ENCODE measurements around the gene AUTS2.

Gene AUTS2

DNA sequence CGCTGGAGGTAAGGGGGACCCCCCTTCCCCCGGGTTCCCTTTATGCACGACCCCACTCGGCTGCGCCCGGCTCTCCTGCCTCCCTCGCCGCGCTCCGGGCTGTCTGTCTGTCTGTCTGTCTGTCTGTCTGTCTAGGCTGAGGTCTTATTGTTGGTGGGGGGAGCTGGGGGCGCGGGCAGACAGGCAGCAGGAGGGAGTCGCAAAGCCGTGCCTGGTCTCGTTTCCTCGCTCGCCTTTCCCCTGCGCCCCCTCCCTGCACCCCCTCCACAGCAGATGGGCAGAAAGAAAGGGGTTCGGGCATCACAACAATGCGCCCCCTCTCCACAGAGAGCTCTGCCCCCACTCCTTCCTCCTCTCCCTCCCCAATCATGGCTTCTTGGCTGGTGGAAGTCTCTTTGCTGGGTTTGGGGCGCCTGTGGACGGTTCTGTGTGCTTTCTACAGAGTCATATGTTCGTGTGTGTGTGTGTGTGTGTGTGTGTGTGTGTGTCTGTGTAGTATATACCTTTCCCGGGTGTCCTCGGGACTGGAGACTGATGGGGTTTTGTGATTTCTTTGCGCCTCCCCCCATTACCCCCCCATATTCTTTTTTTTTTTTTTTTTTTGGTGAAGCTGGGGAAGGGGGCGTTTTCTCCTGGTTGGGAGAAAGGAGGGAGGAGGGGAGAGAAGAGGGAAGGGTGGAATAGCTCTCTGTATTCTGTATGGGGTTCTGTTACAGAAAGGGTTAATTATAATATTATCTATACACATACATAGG lies 1.9 kb downstream of the AUTS2 start:
- DNase-seq (ENCODE audit: low read depth in 2 of 2, low spot score in 1 of 2), result no peak

GRCh38 chr7:69600710-69601519 lies 2.6 kb downstream of the AUTS2 start:
- no peak for DNase-seq (ENCODE audit: low read depth in 2 of 2, low spot score in 1 of 2)

- no peak for DNase-seq (ENCODE audit: low read depth in 2 of 2, low spot score in 1 of 2)
Observed at GRCh38 chr7:69602522-69602921, 4.2 kb downstream of the AUTS2 start.

- DNase-seq (ENCODE audit: low read depth in 2 of 2, low spot score in 1 of 2), result no peak
Observed at GRCh38 chr7:69603351-69603750, 5.1 kb downstream of the AUTS2 start.

DNA sequence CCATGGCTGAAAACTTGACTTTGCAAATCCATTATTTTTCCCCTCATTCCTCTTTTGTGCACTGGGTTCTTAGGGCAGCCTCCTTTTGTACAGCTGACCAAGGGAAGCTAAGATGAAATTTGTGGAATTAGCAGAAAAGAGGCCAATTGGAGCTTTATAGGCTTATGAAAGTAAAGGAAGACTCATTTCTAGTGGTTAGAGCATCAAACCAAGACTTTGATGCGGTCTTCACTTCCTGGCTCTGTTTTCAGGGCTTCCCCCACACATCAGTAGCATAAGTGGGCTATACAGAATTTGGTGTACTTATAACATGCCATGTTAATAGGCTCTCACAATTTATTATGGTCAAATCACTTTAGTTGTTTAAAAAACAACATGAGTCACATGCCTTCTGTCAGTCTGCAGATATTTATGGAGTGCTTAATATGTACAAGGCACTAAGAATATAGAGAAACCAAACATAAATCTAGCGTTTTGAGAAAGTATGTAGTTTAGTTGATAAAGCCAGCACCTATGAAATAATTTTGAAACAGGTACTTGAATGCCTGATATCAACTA lies 5.7 kb downstream of the AUTS2 start:
- no peak for DNase-seq (ENCODE audit: low read depth in 2 of 2, low spot score in 1 of 2)

DNA sequence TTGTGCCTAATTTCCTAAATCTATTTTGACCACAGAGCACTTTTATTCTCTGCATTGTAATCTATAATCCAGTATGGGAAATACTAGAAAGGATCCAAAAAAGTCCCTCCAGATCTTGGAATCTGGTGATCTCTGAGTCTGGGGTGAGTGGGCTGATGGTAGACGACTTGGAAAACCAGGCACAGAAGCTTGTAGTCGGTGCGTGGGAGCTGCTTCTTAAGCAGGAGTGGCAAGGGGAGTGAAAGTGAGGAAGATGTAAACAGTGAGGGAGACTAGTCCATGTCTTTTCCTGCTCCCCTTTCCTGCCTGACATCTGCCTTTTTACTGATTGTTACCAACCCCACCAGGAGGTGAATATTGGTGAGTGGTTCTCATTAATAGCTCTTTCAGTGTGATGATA lies 6.8 kb downstream of the AUTS2 start:
- no peak for DNase-seq (ENCODE audit: low read depth in 2 of 2, low spot score in 1 of 2)

GRCh38 chr7:69605546-69605945 lies 7.3 kb downstream of the AUTS2 start:
- no peak for DNase-seq (ENCODE audit: low read depth in 2 of 2, low spot score in 1 of 2)

- DNase-seq (ENCODE audit: low read depth in 2 of 2, low spot score in 1 of 2), result no peak
Observed at GRCh38 chr7:69608049-69608448, 9.8 kb downstream of the AUTS2 start.

- DNase-seq (ENCODE audit: low read depth in 2 of 2, low spot score in 1 of 2), result no peak
Observed at GRCh38 chr7:69608878-69609277, 10.6 kb downstream of the AUTS2 start.

GRCh38 chr7:69609541-69610373 lies 11.5 kb downstream of the AUTS2 start:
- no peak for DNase-seq (ENCODE audit: low read depth in 2 of 2, low spot score in 1 of 2)

- DNase-seq (ENCODE audit: low read depth in 2 of 2, low spot score in 1 of 2), result no peak
Observed at GRCh38 chr7:69610374-69611084, 12.3 kb downstream of the AUTS2 start.

GRCh38 chr7:69612981-69613380 lies 14.7 kb downstream of the AUTS2 start:
- DNase-seq (ENCODE audit: low read depth in 2 of 2, low spot score in 1 of 2), result no peak

- DNase-seq (ENCODE audit: low read depth in 2 of 2, low spot score in 1 of 2), result no peak
Observed at GRCh38 chr7:69613846-69614245, 15.6 kb downstream of the AUTS2 start.

GRCh38 chr7:69615685-69616084 lies 17.4 kb downstream of the AUTS2 start:
- no peak for DNase-seq (ENCODE audit: low read depth in 2 of 2, low spot score in 1 of 2)

- DNase-seq (ENCODE audit: low read depth in 2 of 2, low spot score in 1 of 2), result no peak
Observed at GRCh38 chr7:69617364-69617763, 19.1 kb downstream of the AUTS2 start.

GRCh38 chr7:69619054-69619453 lies 20.8 kb downstream of the AUTS2 start:
- DNase-seq (ENCODE audit: low read depth in 2 of 2, low spot score in 1 of 2), result no peak

DNA sequence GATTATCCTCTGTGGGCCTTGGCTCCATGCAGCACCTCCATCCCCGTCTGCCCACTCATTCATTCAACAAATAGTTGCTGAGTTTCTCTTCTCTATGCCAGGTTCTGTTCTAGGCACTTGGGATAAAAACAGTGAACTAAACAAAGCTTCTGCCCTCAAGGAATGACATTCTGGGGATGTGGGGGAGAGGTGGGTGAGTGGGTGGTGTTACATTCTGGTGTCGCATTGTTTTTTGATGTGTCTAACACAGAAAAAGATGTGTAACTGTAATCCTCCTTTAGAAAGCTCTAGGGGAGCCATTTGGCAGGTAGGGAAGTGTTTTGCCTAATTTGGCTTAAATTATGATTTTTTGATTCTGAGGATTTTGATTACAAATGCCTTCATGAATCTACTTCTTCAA lies 21.4 kb downstream of the AUTS2 start:
- no peak for DNase-seq (ENCODE audit: low read depth in 2 of 2, low spot score in 1 of 2)

- DNase-seq (ENCODE audit: low read depth in 2 of 2, low spot score in 1 of 2), result no peak
Observed at GRCh38 chr7:69620063-69620462, 21.8 kb downstream of the AUTS2 start.

GRCh38 chr7:69620650-69621049 lies 22.4 kb downstream of the AUTS2 start:
- DNase-seq (ENCODE audit: low read depth in 2 of 2, low spot score in 1 of 2), result no peak

- no peak for DNase-seq (ENCODE audit: low read depth in 2 of 2, low spot score in 1 of 2)
Observed at GRCh38 chr7:69622014-69622835, 23.9 kb downstream of the AUTS2 start.

Data from stimulated activated CD8-positive, alpha-beta memory T cell treated with anti-CD3 and anti-CD28 coated beads, Interleukin-4, amount 100 ng/mL, for 1 hour (primary cell).